NCI-H2171 treated with DMSO at 0.1 percent for 48 hours (cell line): Measurements from ENCODE around the gene CALN1.
"Not testable (repeated sequence)": the region's sequence is repeated elsewhere in the genome, so short reads cannot be mapped to it uniquely, and the experiment has no call there.

Experiments used
- DNase-seq: peaks from one replicate; lab custom pipeline; 2025; lab: John Stamatoyannopoulos, UW

Gene CALN1

DNA sequence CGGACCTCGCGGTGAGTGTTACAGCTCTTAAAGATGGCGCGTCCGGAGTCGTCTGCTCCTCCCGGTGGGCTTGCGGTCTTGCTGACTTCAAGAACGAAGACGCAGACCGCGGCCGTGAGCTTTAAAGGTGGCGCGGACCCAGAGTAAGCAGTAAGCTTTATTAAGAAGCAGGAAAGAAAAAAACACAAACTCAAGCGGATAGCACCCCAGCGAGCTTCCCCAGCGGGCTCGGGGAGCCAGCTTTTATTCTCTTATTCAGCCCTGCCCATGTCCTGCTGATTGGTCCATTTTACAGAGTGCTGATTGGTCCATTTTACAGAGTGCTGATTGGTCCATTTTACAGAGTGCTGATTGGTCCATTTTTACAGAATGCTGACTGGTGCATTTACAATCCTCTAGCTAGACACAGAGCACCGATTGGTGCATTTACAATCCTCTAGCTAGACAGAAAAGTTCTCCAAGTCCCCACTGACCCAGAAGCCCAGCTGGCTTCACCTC is at the start of gene CALN1:
CALN1 (minus strand) TSS at position 218 of the 498 bp plus-strand sequence.
- DNase-seq, result not testable (repeated sequence)

DNA sequence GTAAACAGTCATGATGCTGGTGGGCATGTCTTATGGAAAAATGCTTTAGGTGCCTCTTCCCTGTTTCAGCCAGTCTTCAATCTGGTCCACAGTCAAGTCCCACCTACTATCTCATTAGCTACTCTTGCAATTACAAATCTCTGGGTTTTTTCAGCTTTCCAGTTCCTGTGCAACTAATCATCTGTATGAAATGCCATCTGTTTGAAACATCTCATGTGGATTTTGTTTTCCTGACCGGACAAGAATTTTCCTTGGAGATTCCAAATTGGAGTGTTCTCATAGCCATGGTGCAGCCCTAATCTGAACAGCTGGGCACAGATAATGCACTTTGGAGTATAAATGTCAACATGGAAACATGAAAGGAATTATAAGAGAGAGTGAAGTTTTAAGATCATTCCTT is 41.3 kb upstream of the CALN1 start:
- DNase-seq, result peak; percentile 54

DNA sequence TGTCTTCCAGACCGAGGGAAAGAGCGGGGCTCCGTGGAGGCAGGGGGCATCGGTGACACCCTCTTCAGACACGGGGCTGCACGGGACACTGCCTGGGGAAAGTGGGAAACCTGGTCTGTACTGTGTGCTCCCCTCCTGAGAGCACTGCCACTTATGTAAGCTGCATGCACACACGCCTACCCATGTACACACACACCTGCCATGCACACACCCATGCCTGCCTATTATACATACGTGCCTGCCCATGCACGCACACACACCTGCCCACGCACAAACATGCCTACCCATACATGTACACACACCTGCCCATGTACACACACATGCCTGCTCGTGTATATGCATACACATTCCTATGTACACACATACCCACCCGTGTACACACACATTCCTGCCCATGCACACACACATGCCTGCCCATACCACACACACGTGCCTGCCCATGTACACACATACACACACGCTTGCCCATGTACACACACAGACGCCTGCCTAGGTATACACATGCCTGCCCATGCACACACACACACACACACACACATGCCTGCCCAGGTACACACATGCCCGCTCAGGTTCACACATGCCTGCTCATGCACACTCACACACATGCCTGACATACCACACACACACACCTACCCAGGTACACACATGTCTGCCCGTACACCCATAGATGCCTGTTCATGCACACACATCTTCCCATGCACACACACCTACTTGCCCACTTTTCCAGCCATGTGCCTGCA is 35.5 kb upstream of the CALN1 start:
- DNase-seq, result no peak

DNA sequence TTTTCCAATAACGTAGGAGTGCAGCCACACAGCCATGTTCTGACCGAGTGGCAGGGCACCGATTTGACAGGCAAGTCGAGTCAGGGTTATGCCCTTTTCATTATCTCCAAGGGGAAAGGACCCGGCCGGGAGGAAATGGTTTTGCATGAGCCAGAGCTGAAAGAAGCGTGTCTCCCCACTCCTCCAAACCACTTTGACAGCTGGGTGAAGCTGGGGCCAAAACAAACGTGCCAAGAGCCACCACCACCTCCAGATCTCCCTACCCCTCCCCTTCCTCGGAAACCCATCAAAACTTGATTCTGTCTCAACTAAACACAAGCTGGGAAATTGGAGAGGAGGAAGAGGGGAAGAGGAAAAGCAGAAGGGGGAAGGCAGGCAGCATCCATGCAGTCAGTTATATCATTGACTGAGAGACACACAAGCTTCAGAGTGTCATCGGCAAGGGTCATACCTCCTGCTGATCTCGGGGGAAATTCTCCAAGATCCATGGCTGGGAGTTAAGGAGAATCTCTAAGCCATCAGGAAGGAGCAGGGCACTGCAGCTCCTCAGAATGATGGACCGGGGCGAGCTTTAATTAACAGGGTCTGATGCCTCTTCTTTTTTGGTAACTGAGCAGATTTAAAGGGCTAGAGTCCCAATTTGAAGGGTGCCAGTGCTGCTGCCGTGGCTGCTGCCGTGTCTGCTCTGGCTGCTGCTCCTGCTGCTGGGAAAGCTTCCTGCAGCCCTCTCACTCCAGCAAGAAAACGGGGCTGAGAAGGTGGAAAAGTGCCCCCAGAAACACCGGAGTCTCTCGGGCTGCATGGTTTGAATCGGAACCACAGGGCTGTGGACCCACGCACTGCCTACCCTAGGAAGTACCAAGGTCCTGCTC is 34.7 kb upstream of the CALN1 start:
- DNase-seq, result no peak

DNA sequence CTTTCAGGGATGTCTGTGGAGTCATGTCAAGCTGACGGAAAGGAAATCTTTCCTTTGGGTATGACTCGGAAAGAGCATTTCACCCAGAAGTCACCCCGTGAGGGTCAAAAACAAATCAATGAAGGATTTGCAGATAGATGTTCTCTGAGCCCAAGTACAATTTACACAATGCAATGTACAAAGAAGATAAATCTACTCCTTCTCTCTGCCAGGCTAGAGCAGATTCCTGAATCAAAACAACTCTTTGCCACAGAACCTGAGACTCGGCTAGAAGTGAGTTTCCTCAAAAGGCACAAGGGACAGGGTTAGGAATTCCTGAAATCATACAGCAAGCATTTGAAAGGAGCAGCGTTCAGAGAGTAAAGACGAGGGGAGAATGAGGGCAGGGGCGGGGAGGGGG is 34.0 kb upstream of the CALN1 start:
- no peak for DNase-seq

DNA sequence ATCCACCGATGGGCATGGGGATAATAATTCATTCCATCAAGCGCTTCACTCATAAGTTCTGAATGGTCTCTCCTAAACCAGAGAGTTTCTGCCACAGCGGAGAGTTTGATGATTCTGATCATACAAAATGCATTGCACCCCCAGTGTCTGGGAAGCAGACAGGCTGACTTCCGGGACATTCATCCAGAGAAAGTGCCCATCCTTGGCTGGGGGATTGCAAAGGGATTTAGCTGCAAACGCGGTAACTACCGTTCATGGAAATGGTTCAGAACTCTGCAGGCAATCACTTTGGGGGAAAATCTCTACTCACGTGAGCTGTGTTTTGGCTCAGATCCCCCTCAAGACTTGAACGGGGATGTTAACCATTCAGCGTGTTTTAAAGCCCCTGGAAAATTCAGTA is 33.4 kb upstream of the CALN1 start:
- no peak for DNase-seq

DNA sequence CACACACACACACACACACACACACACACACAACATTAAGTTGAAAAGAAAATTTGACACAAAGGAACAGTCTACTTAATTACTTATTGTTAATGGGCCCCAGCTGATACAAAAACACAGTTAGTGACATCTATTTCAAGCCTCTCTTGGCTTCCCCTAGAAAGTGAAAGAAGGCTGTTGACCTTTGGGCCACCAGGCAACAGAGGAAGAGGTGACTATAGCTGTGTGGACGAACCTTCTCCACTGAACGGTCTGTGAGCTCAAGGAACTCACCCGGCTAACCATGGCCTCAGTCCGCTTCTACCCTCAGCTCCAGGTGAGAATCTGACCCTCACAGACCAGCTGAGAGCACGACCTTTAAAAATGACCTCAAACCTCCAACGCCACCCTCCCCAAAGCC is 32.9 kb upstream of the CALN1 start:
- DNase-seq, result no peak

DNA sequence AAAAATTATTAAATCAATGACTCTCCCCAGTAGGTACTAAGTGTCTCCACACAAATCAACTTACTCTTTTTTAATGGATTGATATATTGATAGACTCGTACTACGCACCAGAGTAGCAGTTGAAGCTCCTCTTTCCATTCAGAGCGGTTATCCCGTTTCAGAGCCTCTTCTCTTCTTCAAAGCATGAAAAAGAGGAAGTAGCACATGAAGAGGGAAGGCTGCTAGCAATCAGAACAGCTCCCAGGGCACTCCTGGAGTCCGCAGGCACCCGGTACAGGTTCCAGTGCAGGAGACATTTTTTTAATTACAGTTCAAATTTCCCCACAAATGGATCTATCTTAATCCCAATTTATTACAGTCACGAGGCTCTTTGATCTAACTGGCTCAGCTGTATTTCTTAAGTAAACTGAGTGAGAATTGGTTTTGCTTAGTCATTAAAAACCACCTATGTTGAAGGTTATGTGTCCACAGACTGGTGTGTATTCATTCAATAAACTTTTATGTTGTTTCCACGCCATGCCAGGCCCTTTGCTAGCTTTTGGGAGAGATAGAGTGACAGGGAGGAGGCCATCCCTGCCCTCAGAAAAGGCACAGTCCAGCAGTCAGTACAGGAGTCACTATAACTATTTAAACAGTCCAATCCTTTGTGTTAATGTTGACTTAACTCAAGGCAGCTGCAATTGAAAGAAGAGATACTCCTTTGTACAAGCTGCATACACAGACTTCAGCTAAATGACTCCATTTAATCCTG is 32.1 kb upstream of the CALN1 start:
- no peak for DNase-seq

DNA sequence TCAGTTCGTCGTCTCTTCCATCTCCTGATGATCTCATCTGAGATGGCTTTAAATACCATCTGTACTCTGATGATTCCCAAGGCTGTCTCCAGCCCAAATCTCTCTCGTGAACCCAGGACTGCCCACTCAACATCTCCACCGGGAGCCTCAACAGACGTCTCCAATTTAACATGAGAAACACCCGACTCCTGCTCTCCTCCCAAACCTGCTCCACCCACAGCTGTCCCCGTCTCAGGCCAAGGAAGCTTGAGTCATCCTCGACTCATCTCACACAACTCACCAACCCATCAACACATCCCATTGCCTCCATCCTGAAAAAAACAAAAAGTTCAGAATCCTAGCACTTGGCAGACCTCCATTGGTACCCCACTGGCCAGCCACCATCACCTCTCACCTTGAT is 29.7 kb upstream of the CALN1 start:
- DNase-seq, result no peak

DNA sequence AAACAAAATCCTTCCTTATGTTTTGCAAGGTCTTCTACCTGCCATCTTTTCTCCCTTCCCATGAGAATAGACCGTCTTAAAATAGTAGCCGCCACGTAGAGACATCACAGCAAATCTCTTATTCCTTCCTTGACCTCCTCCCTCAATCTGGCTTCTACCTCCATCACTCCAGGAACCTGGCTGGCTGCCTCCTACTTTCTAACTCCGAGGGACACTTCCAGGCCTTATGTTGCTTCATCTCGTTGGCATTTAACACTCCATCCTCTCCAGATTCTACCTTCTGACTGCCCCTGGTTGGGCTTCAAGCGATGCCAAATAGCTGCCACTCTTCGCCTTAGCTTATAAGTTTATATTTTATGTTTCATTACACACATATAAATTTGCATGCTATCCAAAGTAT is 26.4 kb upstream of the CALN1 start:
- DNase-seq, result no peak

DNA sequence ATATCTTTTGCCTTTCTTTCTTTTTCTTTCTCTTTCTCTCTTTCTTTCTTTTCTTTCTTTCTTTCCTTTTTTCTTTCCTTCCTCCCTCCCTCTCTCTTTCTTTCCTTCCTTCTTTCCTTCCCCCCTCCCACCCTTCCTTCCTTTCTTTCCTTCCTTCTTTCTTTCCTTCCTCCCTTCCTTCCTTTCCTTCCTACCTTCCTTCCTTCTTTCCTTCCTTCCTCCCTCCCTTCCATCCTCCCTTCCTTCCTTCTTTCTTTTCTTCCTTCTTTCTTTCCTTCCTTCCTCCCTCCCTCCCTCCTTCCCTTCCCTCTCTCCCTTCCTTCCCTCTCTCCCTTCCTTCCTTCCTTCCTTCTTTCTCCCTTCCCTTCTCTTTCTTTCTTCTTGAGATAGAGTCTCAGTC is 25.5 kb upstream of the CALN1 start:
- no peak for DNase-seq

DNA sequence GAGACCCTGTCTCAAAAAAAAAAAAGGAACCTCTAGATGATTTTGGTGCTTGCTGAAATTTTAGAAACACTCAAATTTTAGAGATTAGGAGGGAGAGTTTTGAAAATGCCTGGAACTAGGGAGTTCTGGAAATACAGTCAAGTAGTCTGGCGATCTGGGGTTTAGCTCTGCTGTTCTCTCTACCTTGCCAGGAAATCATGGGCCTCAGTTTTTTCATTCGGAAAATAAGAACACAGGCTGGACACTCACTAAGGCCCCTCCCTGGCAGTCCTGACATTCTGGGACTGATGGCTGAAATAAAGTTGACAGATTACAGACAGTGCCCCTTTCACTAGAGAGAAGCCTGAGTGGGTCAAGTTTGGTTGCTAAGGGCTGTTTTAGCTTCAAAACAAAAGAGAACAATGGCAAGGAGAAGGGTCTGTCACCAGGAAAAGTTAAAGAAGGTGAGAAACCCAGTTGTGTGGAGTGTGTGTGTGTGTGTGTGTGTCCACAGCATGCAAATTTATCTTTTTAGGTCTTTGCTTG is 25.0 kb upstream of the CALN1 start:
- no peak for DNase-seq

DNA sequence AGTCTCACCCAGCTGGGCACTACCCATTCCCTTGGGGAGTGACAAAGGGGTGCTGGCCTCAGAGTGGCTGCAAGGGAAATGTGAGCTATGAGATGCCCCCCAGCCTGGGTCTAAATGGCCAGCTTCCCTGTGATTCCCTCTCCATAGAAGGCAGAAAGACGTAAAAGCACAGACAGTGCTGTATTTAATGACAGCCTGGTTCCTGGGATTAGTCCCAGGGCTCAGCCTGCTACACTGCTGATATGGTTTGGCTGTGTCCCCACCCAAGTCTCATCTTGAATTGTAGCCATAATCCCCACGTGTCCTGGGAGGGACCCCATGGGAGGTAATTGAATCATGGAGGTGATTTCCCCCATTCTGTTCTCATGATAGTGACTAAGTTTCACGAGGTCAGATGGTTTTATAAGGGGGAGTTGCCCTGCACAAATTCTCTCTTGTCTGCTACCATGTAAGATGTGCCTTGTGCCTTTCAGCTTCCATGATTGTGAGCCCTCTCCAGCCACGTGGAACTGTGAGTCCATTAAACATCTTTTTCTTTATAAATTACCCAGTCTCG is 23.9 kb upstream of the CALN1 start:
- no peak for DNase-seq

DNA sequence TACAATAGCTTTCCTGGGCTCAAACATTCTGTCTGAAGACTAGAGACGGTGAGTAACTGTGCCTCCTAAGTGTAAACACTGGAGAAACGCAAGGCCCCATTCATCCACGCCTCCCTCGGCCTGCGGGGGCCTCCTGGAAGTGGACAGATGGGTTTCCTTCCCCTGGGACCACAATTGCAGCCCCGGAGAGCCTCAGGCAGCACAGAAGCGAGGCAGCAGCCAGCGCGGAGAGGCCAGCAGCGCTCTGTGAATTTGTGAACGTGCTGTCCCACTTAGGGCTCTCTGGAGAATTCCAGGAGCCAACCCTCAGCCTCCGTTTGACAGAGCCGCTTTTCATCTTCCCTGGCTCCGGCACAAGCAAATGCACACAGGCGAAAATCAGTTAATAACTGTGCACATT is 23.2 kb upstream of the CALN1 start:
- DNase-seq, result peak; percentile 91

DNA sequence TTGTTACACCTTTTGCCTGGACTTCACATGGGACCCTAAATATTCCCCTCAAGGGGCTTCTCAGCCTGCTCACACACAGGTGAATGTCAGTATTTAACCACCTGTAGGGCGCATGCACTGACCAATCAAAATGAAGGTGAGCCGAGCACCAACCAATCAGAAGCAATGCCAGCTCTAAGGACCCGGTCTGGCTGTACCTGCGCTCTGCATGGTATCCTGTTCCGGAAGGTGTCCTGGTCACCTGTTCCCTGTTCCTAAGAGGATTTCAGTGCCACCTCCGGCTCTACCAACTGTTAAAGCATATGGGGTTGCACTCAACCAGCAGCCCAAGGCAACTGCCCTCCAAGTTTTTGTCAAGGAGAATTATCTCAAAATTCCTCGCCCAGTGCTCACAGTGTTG is 18.4 kb upstream of the CALN1 start:
- peak; percentile 54 for DNase-seq

DNA sequence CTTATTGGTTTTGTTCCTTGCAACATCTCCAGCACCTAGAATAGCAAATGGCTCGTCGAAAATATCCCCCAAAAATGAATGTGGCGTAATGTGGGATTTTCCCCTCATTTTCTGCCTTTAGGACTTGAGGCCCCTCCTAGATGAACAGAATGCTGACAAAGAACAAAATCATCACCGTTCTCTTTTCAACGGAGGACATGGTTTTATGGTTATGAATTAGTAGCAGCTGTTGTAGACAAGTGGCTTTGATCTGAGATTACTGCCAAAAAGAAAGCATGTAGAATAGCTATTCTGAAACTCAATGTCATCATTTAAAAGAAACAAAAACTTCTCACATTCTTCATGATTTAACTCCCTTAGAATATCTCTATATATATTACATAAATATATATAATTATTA is 17.2 kb upstream of the CALN1 start:
- no peak for DNase-seq

DNA sequence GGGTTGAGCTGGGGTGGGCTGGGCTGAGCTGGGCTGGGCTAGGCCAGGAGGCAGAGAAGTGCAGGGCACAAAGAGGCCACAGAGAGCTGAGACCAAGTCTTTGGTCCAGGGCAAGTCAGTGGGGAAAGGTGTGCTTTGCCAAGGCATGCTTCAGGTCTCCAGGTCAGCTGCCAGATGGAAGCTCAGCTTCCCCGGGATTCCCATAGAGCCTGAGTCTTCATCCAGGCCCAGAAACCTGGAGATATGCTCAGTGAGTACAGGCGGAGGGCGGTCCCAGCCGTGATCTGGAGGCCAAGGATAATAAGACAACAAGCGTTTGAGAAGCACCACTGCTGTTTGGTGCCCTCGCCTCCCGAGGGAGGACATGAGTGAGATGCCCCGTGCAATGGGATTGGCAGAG is 4.7 kb upstream of the CALN1 start:
- DNase-seq, result no peak

DNA sequence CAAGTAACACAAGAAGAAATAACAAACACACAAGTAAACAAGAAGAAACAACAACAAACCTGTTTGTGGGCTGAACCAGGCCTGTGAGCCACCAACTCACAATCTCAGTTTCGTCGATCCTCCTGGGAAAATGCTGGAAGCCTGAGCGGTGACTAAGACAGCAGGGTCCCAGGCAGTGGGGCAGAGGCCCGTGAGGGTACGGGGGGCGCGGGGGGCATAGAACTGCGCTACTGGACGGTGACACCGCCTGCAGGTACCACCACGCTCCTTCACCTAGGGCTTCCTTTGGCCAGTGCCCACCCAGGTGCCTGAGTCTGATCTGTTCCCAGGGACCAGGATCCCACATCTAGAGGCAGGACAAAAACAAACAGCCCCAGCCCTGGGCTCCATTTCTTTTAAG is 3.4 kb upstream of the CALN1 start:
- DNase-seq, result no peak

DNA sequence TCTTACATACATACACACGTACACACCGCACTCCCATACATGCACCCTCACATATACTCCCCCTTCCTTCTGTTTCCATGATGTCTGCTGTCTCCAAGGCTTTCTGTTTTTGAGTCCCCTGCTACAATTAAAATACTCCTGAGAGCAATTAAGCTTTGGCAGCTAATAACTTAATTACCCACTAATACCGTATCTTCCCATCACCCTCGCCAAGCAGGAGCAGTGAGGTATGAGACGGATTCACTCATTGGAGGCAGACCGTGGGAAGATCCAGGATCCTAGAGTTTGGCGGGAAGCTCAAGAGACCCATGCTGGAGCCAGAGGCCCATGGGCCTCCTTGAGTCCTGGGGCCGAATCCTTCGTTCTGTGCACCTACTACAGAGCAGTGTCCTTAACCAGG is 1.7 kb upstream of the CALN1 start:
- no peak for DNase-seq

DNA sequence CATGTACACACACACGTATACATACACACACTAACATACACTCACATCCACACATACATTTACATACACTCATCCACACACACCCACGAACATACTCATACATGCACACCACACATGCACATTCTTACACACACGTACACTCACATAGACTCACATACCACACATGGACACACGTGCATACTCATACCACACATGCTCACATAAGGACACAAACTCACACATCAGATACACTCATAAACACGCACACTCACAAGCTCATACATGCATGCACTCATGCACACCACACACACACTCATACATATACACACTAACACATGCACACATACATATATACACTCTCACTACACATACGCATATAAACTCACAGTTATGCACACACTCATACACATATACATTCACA is 1.2 kb upstream of the CALN1 start:
- no peak for DNase-seq

DNA sequence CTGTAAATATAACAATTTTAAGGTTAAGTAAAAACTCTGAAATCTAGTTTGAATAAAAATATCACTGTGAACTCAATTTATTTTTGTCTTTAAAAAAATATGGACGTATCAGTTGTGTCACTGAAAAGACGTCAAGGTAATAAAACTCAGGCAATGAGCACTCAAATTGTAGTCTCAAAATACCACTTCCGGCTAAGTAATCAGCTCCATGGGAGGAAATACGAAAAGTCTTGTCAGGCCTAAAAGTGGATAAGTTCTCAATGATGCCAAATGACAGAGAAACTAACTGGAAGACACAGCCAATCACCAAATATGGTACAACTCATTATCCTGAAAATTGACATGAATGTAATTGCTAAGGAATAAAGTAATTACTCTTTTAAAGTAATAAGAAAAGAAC is 719 bp downstream of the CALN1 start:
- DNase-seq, result no peak

DNA sequence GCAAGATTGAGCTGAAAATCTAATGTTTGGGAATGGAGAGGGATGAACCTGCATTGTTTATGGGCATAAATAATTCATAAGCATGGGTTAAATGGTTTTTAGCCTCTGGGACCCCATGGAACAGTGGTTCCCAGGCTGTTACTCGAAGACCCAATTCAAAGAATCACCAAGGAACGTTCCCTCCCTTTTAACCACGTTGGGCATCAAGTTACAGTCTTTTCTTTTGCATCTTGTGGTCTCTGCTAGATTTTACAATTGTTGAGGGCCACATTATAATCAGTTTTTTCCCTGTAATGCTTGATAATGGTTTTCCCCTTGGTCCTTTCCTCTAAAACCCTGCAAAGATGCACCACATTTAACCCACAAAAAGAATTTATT is 2.5 kb downstream of the CALN1 start:
- no peak for DNase-seq
